C4-2B (cell line): ENCODE data around the gene SKAP2.

Experiments used
- ZFX ChIP-seq: fragments of 450-650 bp; IDR thresholded peaks from 2 replicates; pipeline ENCODE4 v1.6.1; 2017
- TF ChIP-seq, protein P1 (sequence below): fragments of 450-650 bp; conservative IDR thresholded peaks from 2 replicates; pipeline ENCODE4 v1.5.1; 2017; ENCODE audit warnings: mild to moderate bottlenecking

DNA sequence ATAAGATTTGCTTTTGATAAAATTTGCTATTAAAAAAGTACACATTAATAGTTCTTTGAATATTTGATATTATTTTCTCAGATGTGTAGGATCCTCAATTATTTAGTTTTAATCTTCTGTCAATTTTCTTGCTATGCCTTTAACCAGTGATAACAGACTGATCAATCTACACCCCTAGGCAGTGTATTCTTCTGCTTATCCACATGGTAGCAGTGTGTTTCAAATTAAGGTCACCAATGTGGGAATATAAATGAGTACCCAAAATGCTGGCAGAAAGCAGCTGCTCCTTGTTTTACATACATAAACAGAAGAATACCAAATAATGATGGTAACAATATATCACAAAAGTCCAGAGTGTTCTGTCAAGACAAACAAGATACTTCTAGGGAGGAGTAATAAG, 87.0 kb downstream of the SKAP2 start:
- TF ChIP-seq, protein P1, sequence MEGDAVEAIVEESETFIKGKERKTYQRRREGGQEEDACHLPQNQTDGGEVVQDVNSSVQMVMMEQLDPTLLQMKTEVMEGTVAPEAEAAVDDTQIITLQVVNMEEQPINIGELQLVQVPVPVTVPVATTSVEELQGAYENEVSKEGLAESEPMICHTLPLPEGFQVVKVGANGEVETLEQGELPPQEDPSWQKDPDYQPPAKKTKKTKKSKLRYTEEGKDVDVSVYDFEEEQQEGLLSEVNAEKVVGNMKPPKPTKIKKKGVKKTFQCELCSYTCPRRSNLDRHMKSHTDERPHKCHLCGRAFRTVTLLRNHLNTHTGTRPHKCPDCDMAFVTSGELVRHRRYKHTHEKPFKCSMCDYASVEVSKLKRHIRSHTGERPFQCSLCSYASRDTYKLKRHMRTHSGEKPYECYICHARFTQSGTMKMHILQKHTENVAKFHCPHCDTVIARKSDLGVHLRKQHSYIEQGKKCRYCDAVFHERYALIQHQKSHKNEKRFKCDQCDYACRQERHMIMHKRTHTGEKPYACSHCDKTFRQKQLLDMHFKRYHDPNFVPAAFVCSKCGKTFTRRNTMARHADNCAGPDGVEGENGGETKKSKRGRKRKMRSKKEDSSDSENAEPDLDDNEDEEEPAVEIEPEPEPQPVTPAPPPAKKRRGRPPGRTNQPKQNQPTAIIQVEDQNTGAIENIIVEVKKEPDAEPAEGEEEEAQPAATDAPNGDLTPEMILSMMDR = peak; percentile 42
- no peak for TF ChIP-seq ZFX
